ENCODE results near the gene SEC11C.

SEC11C gene

GRCh38 chr18:59159265-59159664, 19.6 kb downstream of the SEC11C start:
- DNase-seq (ENCODE audit: low spot score in 2 of 2) (no peak), ATAC-seq (ENCODE audit: low read depth) (no peak)
- Mint-ChIP-seq H3K9me3 (no peaks in the 10 kb centered on the region), H3K36me3 (peaks cover 21% of the 10 kb centered on the region), H3K4me3 (no peak overlapping the region), H3K4me1 (no peaks in the 10 kb centered on the region), H3K27me3 (no peaks in the 10 kb centered on the region), H3K27ac (no peak overlapping the region)

- DNase-seq (ENCODE audit: low spot score in 2 of 2) (no peak), ATAC-seq (ENCODE audit: low read depth) (no peak)
- peaks cover 18% of the 10 kb centered on the region for H3K36me3 Mint-ChIP-seq
- no peaks in the 10 kb centered on the region for H3K27me3 Mint-ChIP-seq
- H3K27ac Mint-ChIP-seq, result no peak overlapping the region
- no peak overlapping the region for H3K4me3 Mint-ChIP-seq
- no peaks in the 10 kb centered on the region for H3K9me3 Mint-ChIP-seq
- H3K4me1 Mint-ChIP-seq, result no peaks in the 10 kb centered on the region
Measured at GRCh38 chr18:59159986-59160385, 20.3 kb downstream of the SEC11C start.

GRCh38 chr18:59172664-59173249, 33.1 kb downstream of the SEC11C start:
- no peak overlapping the region for H3K4me3 Mint-ChIP-seq
- H3K27ac Mint-ChIP-seq, result no peak overlapping the region
- no peak for ATAC-seq (ENCODE audit: low read depth)
- peaks cover 25% of the 10 kb centered on the region for H3K9me3 Mint-ChIP-seq
- no peak for DNase-seq (ENCODE audit: low spot score in 2 of 2)
- no peaks in the 10 kb centered on the region for H3K4me1 Mint-ChIP-seq
- peaks cover 2% of the 10 kb centered on the region for H3K27me3 Mint-ChIP-seq
- H3K36me3 Mint-ChIP-seq, result peaks cover 7% of the 10 kb centered on the region

GRCh38 chr18:59177485-59177884, 37.8 kb downstream of the SEC11C start:
- DNase-seq (ENCODE audit: low spot score in 2 of 2) (no peak), ATAC-seq (ENCODE audit: low read depth) (no peak)
- no peaks in the 10 kb centered on the region for H3K4me1 Mint-ChIP-seq
- H3K9me3 Mint-ChIP-seq, result peaks cover 13% of the 10 kb centered on the region
- peaks cover 4% of the 10 kb centered on the region for H3K27me3 Mint-ChIP-seq
- peaks cover 3% of the 10 kb centered on the region for H3K36me3 Mint-ChIP-seq
- H3K4me3 Mint-ChIP-seq, result no peak overlapping the region
- H3K27ac Mint-ChIP-seq, result no peak overlapping the region

- ATAC-seq (ENCODE audit: low read depth) (no peak), DNase-seq (ENCODE audit: low spot score in 2 of 2) (no peak)
- H3K4me3 Mint-ChIP-seq, result no peak overlapping the region
- no peaks in the 10 kb centered on the region for H3K9me3 Mint-ChIP-seq
- no peak overlapping the region for H3K27ac Mint-ChIP-seq
- H3K36me3 Mint-ChIP-seq, result no peaks in the 10 kb centered on the region
- H3K27me3 Mint-ChIP-seq, result peaks cover 6% of the 10 kb centered on the region
- H3K4me1 Mint-ChIP-seq, result no peaks in the 10 kb centered on the region
Measured at GRCh38 chr18:59180150-59180845, 40.6 kb downstream of the SEC11C start.

- no peaks in the 10 kb centered on the region for H3K9me3 Mint-ChIP-seq
- H3K4me1 Mint-ChIP-seq, result no peaks in the 10 kb centered on the region
- H3K4me3 Mint-ChIP-seq, result no peak overlapping the region
- ATAC-seq (ENCODE audit: low read depth) (no peak), DNase-seq (ENCODE audit: low spot score in 2 of 2) (no peak)
- H3K27ac Mint-ChIP-seq, result no peak overlapping the region
- no peaks in the 10 kb centered on the region for H3K36me3 Mint-ChIP-seq
- peaks cover 6% of the 10 kb centered on the region for H3K27me3 Mint-ChIP-seq
Measured at GRCh38 chr18:59182673-59183072, 43.0 kb downstream of the SEC11C start.

GRCh38 chr18:59189008-59189407, 49.3 kb downstream of the SEC11C start:
- Mint-ChIP-seq H3K4me1 (no peaks in the 10 kb centered on the region), H3K27ac (no peak overlapping the region), H3K4me3 (no peak overlapping the region), H3K27me3 (peaks cover 3% of the 10 kb centered on the region), H3K36me3 (no peaks in the 10 kb centered on the region), H3K9me3 (no peaks in the 10 kb centered on the region)
- ATAC-seq (ENCODE audit: low read depth) (no peak), DNase-seq (ENCODE audit: low spot score in 2 of 2) (no peak)

- Mint-ChIP-seq H3K4me3 (no peak overlapping the region), H3K27ac (no peak overlapping the region), H3K4me1 (no peaks in the 10 kb centered on the region), H3K9me3 (no peaks in the 10 kb centered on the region), H3K27me3 (peaks cover 1% of the 10 kb centered on the region), H3K36me3 (no peaks in the 10 kb centered on the region)
- ATAC-seq (ENCODE audit: low read depth) (no peak), DNase-seq (ENCODE audit: low spot score in 2 of 2) (no peak)
Measured at GRCh38 chr18:59189746-59190145, 50.1 kb downstream of the SEC11C start.

- no peak overlapping the region for H3K27ac Mint-ChIP-seq
- peaks cover 2% of the 10 kb centered on the region for H3K4me1 Mint-ChIP-seq
- DNase-seq (ENCODE audit: low spot score in 2 of 2) (no peak), ATAC-seq (ENCODE audit: low read depth) (no peak)
- H3K36me3 Mint-ChIP-seq, result no peaks in the 10 kb centered on the region
- peaks cover 6% of the 10 kb centered on the region for H3K27me3 Mint-ChIP-seq
- H3K4me3 Mint-ChIP-seq, result no peak overlapping the region
- no peaks in the 10 kb centered on the region for H3K9me3 Mint-ChIP-seq
Measured at GRCh38 chr18:59196161-59196725, 56.6 kb downstream of the SEC11C start.

GRCh38 chr18:59197636-59198035, 58.0 kb downstream of the SEC11C start:
- ATAC-seq (ENCODE audit: low read depth) (no peak), DNase-seq (ENCODE audit: low spot score in 2 of 2) (no peak)
- Mint-ChIP-seq H3K9me3 (no peaks in the 10 kb centered on the region), H3K27me3 (peaks cover 6% of the 10 kb centered on the region), H3K4me1 (peaks cover 2% of the 10 kb centered on the region), H3K27ac (no peak overlapping the region), H3K36me3 (no peaks in the 10 kb centered on the region), H3K4me3 (no peak overlapping the region)

GRCh38 chr18:59198215-59198614, 58.5 kb downstream of the SEC11C start:
- Mint-ChIP-seq H3K27ac (no peak overlapping the region), H3K27me3 (peaks cover 6% of the 10 kb centered on the region), H3K4me3 (no peak overlapping the region), H3K36me3 (no peaks in the 10 kb centered on the region), H3K4me1 (peaks cover 2% of the 10 kb centered on the region), H3K9me3 (no peaks in the 10 kb centered on the region)
- no peak for ATAC-seq (ENCODE audit: low read depth)
- no peak for DNase-seq (ENCODE audit: low spot score in 2 of 2)

GRCh38 chr18:59200787-59201186, 61.1 kb downstream of the SEC11C start:
- peaks cover 4% of the 10 kb centered on the region for H3K27me3 Mint-ChIP-seq
- no peaks in the 10 kb centered on the region for H3K9me3 Mint-ChIP-seq
- H3K27ac Mint-ChIP-seq, result no peak overlapping the region
- DNase-seq (ENCODE audit: low spot score in 2 of 2) (no peak), ATAC-seq (ENCODE audit: low read depth) (no peak)
- no peak overlapping the region for H3K4me3 Mint-ChIP-seq
- no peaks in the 10 kb centered on the region for H3K36me3 Mint-ChIP-seq
- peaks cover 2% of the 10 kb centered on the region for H3K4me1 Mint-ChIP-seq

GRCh38 chr18:59202258-59202820, 62.7 kb downstream of the SEC11C start:
- Mint-ChIP-seq H3K27ac (no peak overlapping the region), H3K4me3 (no peak overlapping the region), H3K36me3 (no peaks in the 10 kb centered on the region), H3K9me3 (no peaks in the 10 kb centered on the region), H3K4me1 (peaks cover 1% of the 10 kb centered on the region), H3K27me3 (peaks cover 1% of the 10 kb centered on the region)
- DNase-seq (ENCODE audit: low spot score in 2 of 2), result no peak
- ATAC-seq (ENCODE audit: low read depth), result no peak

GRCh38 chr18:59207506-59207905, 67.8 kb downstream of the SEC11C start:
- ATAC-seq (ENCODE audit: low read depth), result no peak
- H3K27ac Mint-ChIP-seq, result no peak overlapping the region
- peaks cover 2% of the 10 kb centered on the region for H3K27me3 Mint-ChIP-seq
- no peak overlapping the region for H3K4me3 Mint-ChIP-seq
- H3K36me3 Mint-ChIP-seq, result no peaks in the 10 kb centered on the region
- H3K4me1 Mint-ChIP-seq, result no peaks in the 10 kb centered on the region
- no peak for DNase-seq (ENCODE audit: low spot score in 2 of 2)
- H3K9me3 Mint-ChIP-seq, result no peaks in the 10 kb centered on the region

Measured in memory B cell (primary cell).